Hepatocyte (in vitro differentiated cells): ENCODE measurements around the gene FOXL1. TPM values are rescaled to one million over a fixed set of nuclear protein-coding genes. Genes with fewer than 3 reads are reported as not detected.
A peak's percentile ranks its signal among the peaks of the same experiment; 100 is the strongest.

Experiments
- DNase-seq: peaks from one replicate; pipeline ENCODE4 v3.0.0-alpha.2; 2016; ENCODE audit warnings: low spot score
- H2AFZ ChIP-seq: fragments of 200-600 bp; sonication (generic); 2 replicates; pipeline ENCODE4 v1.6.0; 2016; ENCODE audit warnings: antibody characterized with exemption, mild to moderate bottlenecking
- H3K27ac ChIP-seq: fragments of 200-600 bp; sonication (generic); 2 replicates; pipeline ENCODE4 v1.5.1; 2016; ENCODE audit warnings: mild to moderate bottlenecking
- H3K27me3 ChIP-seq: fragments of 200-600 bp; sonication (generic); 2 replicates; pipeline ENCODE4 v1.6.1; 2016
- H3K36me3 ChIP-seq: fragments of 200-600 bp; sonication (generic); replicated peaks from 2 replicates; pipeline ENCODE4 v1.5.1; 2016; ENCODE audit warnings: low read depth; ENCODE audit not compliant: insufficient read depth
- H3K4me1 ChIP-seq: fragments of 200-600 bp; sonication (generic); 2 replicates; pipeline ENCODE4 v1.5.1; 2016; ENCODE audit warnings: mild to moderate bottlenecking, moderate library complexity; ENCODE audit not compliant: insufficient read depth
- H3K4me2 ChIP-seq: fragments of 200-600 bp; sonication (generic); 2 replicates; pipeline ENCODE4 v1.6.0; 2016
- H3K4me3 ChIP-seq: fragments of 200-600 bp; sonication (generic); 2 replicates; pipeline ENCODE4 v1.5.1; 2016; ENCODE audit warnings: mild to moderate bottlenecking
- H3K79me2 ChIP-seq: fragments of 200-600 bp; sonication (generic); 2 replicates; pipeline ENCODE4 v1.6.0; 2017; ENCODE audit warnings: mild to moderate bottlenecking
- H3K9me2 ChIP-seq: fragments of 200-600 bp; sonication (generic); replicated peaks from 2 replicates; pipeline ENCODE4 v1.6.0; 2017; ENCODE audit warnings: mild to moderate bottlenecking; ENCODE audit not compliant: insufficient read depth
- H3K9me3 ChIP-seq: fragments of 200-600 bp; sonication (generic); 2 replicates; pipeline ENCODE4 v1.5.1; 2016; ENCODE audit warnings: low read depth, mild to moderate bottlenecking
- H4K20me1 ChIP-seq: fragments of 200-600 bp; sonication (generic); 2 replicates; pipeline ENCODE4 v1.6.0; 2016; ENCODE audit warnings: mild to moderate bottlenecking; ENCODE audit not compliant: insufficient read depth, poor library complexity, severe bottlenecking
- CTCF ChIP-seq: fragments of 200-600 bp; sonication (generic); IDR thresholded peaks from 2 replicates; pipeline ENCODE4 v1.5.1; 2016; ENCODE audit warnings: antibody characterized with exemption, mild to moderate bottlenecking; ENCODE audit not compliant: poor library complexity
- EZH2 ChIP-seq: fragments of 200-600 bp; sonication (generic); IDR thresholded peaks from 2 replicates; pipeline ENCODE4 v1.6.1; 2016; ENCODE audit warnings: antibody characterized with exemption, mild to moderate bottlenecking, borderline replicate concordance
- EZH2phosphoT487 ChIP-seq: fragments of 200-600 bp; sonication (generic); IDR thresholded peaks from one replicate; pipeline ENCODE4 v1.6.1; 2018; ENCODE audit warnings: antibody characterized with exemption, mild to moderate bottlenecking, low read depth, moderate library complexity; ENCODE audit not compliant: unreplicated experiment, severe bottlenecking
- WGBS: methylation state at CpG from one replicate; pipeline ENCODE4 v1.1.6; 2016; ENCODE audit warnings: low lambda C conversion rate; ENCODE audit errors: missing lambda C conversion rate; 5-methylcytosine and 5-hydroxymethylcytosine counted together
- polyA plus RNA-seq: library from polyadenylated mRNA; unstranded; fragments of >200 nt; fragmentation: Nextera tagmentation; extraction: Ambion mirVana; gene quantifications from 2 replicates; pipeline ENCODE4 v1.2.1, GENCODE V29; 2016
- total RNA-seq: library from RNA; depleted of rRNA; stranded (reverse); fragments of >200 nt; gene quantifications from 2 replicates; pipeline ENCODE4 v1.2.3, GENCODE V29; 2014

FOXL1 gene
- total and polyA plus RNA-seq, 2 experiments from 2014 or later, result 1.3 to 3.1 TPM

GRCh38 chr16:86550281-86550680 is 28.1 kb upstream of the FOXL1 start:
- Histone ChIP-seq H3K4me3 (no peak overlapping the region), H3K4me1 (peaks cover 6% of the 10 kb centered on the region), H3K4me2 (no peak overlapping the region), H3K27me3 (no peaks in the 10 kb centered on the region), H3K36me3 (no peaks in the 10 kb centered on the region), H3K27ac (no peak overlapping the region), H3K9me3 (no peaks in the 10 kb centered on the region), H3K79me2 (peaks cover 11% of the 10 kb centered on the region), H2AFZ (no peak overlapping the region), H4K20me1 (no peaks in the 10 kb centered on the region), H3K9me2 (no peaks in the 10 kb centered on the region)
- no peak for DNase-seq
- no peak for TF ChIP-seq CTCF
- no peak for TF ChIP-seq EZH2phosphoT487
- no peak for TF ChIP-seq EZH2
- over 99% methylated on average over 5 of the region's 5 CpGs for WGBS

GRCh38 chr16:86553356-86553755 is 25.0 kb upstream of the FOXL1 start:
- Histone ChIP-seq H3K9me3 (no peaks in the 10 kb centered on the region), H3K27me3 (no peaks in the 10 kb centered on the region), H2AFZ (no peak overlapping the region), H3K9me2 (no peaks in the 10 kb centered on the region), H3K36me3 (no peaks in the 10 kb centered on the region), H3K4me2 (no peak overlapping the region), H3K79me2 (peaks cover 11% of the 10 kb centered on the region), H4K20me1 (no peaks in the 10 kb centered on the region), H3K4me3 (no peak overlapping the region), H3K27ac (no peak overlapping the region), H3K4me1 (peaks cover 10% of the 10 kb centered on the region)
- DNase-seq, result no peak
- TF ChIP-seq EZH2phosphoT487, result no peak
- 98% methylated on average over 21 of the region's 22 CpGs for WGBS

- H3K4me1 ChIP-seq, result peaks cover 10% of the 10 kb centered on the region
- DNase-seq, result no peak
- peaks cover 11% of the 10 kb centered on the region for H3K79me2 ChIP-seq
- H4K20me1 ChIP-seq, result no peaks in the 10 kb centered on the region
- H3K4me3 ChIP-seq, result peak overlapping the region; percentile 84
- no peaks in the 10 kb centered on the region for H3K9me2 ChIP-seq
- no peaks in the 10 kb centered on the region for H3K36me3 ChIP-seq
- peak overlapping the region; percentile 85 for H2AFZ ChIP-seq
- H3K9me3 ChIP-seq, result no peaks in the 10 kb centered on the region
- no peaks in the 10 kb centered on the region for H3K27me3 ChIP-seq
- TF ChIP-seq CTCF (no peak), EZH2phosphoT487 (no peak), EZH2 (no peak)
- peak overlapping the region; percentile 87 for H3K4me2 ChIP-seq
- WGBS, result 6% methylated on average over 10 of the region's 10 CpGs
- H3K27ac ChIP-seq, result peak overlapping the region; percentile 82
Observed at GRCh38 chr16:86554599-86554916, 23.8 kb upstream of the FOXL1 start.

- Histone ChIP-seq H3K36me3 (no peaks in the 10 kb centered on the region), H2AFZ (peak within 1 kb of the TSS; percentile 93), H3K4me1 (peaks cover 10% of the 10 kb centered on the region), H3K79me2 (peaks cover 11% of the 10 kb centered on the region), H3K4me2 (peak within 1 kb of the TSS; percentile 89), H3K9me3 (no peaks in the 10 kb centered on the region), H3K27ac (peak within 1 kb of the TSS; percentile 82), H3K9me2 (no peaks in the 10 kb centered on the region), H4K20me1 (no peaks in the 10 kb centered on the region), H3K27me3 (no peaks in the 10 kb centered on the region), H3K4me3 (peak within 1 kb of the TSS; percentile 84)
- TF ChIP-seq CTCF (peak; percentile 7), EZH2phosphoT487 (no peak)
- WGBS, result 8% methylated on average over 54 of the region's 70 CpGs
- peak; percentile 96 for DNase-seq
Observed at GRCh38 chr16:86554917-86555703, 23.2 kb upstream of the FOXL1 start, which contains the start of gene MTHFSD. TSS of gene MTHFSD (minus strand) at chr16:86555235. CDS start at chr16:86555184, 51 bp downstream.
